ENCODE results near the gene SCAI. TPM values are rescaled to one million over a fixed set of nuclear protein-coding genes. Genes with fewer than 3 reads are reported as not detected.
"Not testable (repeated sequence)": the region's sequence is repeated elsewhere in the genome, so short reads cannot be mapped to it uniquely, and the experiment has no call there.

SCAI gene
- total RNA-seq, 6 experiments from 2014 or later, result 4.7 to 7.2 (median 5.6) TPM

- H3K27me3 Mint-ChIP-seq (ENCODE audit: insufficient read depth), result no peaks in the 10 kb centered on the region
- H3K4me1 Mint-ChIP-seq (ENCODE audit: low read depth), result peaks cover 15% of the 10 kb centered on the region
- H3K27ac Mint-ChIP-seq, result no peak overlapping the region
- H3K36me3 Mint-ChIP-seq (ENCODE audit: low read depth), result peaks cover 19% of the 10 kb centered on the region
- H3K9me3 Mint-ChIP-seq, result no peaks in the 10 kb centered on the region; the same call in none of the 2 replicates
- H3K4me3 Mint-ChIP-seq, result no peak overlapping the region
- no peak for DNase-seq
- no peak for TF ChIP-seq CTCF (IDR thresholded peaks at IDR 0.05)
Measured at GRCh38 chr9:125110464-125110863, 32.9 kb downstream of the SCAI start.

- not testable (repeated sequence) for H3K27me3 Mint-ChIP-seq (ENCODE audit: insufficient read depth); H3K4me3 Mint-ChIP-seq; H3K9me3 Mint-ChIP-seq; H3K27ac Mint-ChIP-seq; DNase-seq
- H3K4me1 Mint-ChIP-seq (ENCODE audit: low read depth), result peaks cover 21% of the 10 kb centered on the region
- H3K36me3 Mint-ChIP-seq (ENCODE audit: low read depth), result peaks cover 19% of the 10 kb centered on the region
Measured at GRCh38 chr9:125108541-125108940, 34.8 kb downstream of the SCAI start.

GRCh38 chr9:125106285-125106893, 36.9 kb downstream of the SCAI start:
- Mint-ChIP-seq H3K4me3 (no peak overlapping the region), H3K27ac (no peak overlapping the region), H3K9me3 (no peaks in the 10 kb centered on the region), H3K4me1 (ENCODE audit: low read depth) (peaks cover 11% of the 10 kb centered on the region), H3K36me3 (ENCODE audit: low read depth) (peaks cover under 1% of the 10 kb centered on the region; the same call in 1 of the 2 replicates), H3K27me3 (ENCODE audit: insufficient read depth) (no peaks in the 10 kb centered on the region)
- no peak for TF ChIP-seq CTCF (IDR thresholded peaks at IDR 0.05)
- DNase-seq, result no peak

GRCh38 chr9:125103770-125104460, 39.4 kb downstream of the SCAI start:
- no peak overlapping the region for H3K4me3 Mint-ChIP-seq
- no peak for DNase-seq

GRCh38 chr9:125103021-125103420, 40.3 kb downstream of the SCAI start:
- Mint-ChIP-seq H3K4me1 (ENCODE audit: low read depth) (peaks cover 19% of the 10 kb centered on the region), H3K27ac (no peak overlapping the region; the same call in 1 of the 2 replicates), H3K4me3 (no peak overlapping the region), H3K27me3 (ENCODE audit: insufficient read depth) (no peaks in the 10 kb centered on the region), H3K36me3 (ENCODE audit: low read depth) (no peaks in the 10 kb centered on the region), H3K9me3 (no peaks in the 10 kb centered on the region)
- no peak for DNase-seq
- TF ChIP-seq CTCF (IDR thresholded peaks at IDR 0.05), result no peak

More at GRCh38 chr9:125103770-125104460, 39.4 kb downstream of the SCAI start:
- Mint-ChIP-seq H3K4me1 (ENCODE audit: low read depth) (peaks cover 19% of the 10 kb centered on the region), H3K27ac (no peak overlapping the region), H3K9me3 (no peaks in the 10 kb centered on the region), H3K36me3 (ENCODE audit: low read depth) (no peaks in the 10 kb centered on the region), H3K27me3 (ENCODE audit: insufficient read depth) (no peaks in the 10 kb centered on the region)
- TF ChIP-seq CTCF (IDR thresholded peaks at IDR 0.05), result no peak

- Mint-ChIP-seq H3K27ac (no peak overlapping the region), H3K36me3 (ENCODE audit: low read depth) (0 out of 2 replicates have a peak, but pooled peaks cover 4% of the 10 kb centered on the region), H3K27me3 (ENCODE audit: insufficient read depth) (no peaks in the 10 kb centered on the region), H3K9me3 (peaks cover 4% of the 10 kb centered on the region; the same call in 1 of the 2 replicates), H3K4me1 (ENCODE audit: low read depth) (peaks cover 13% of the 10 kb centered on the region; the same call in 1 of the 2 replicates), H3K4me3 (no peak overlapping the region)
- DNase-seq, result no peak
- TF ChIP-seq CTCF (IDR thresholded peaks at IDR 0.05), result no peak
Measured at GRCh38 chr9:125100822-125101221, 42.5 kb downstream of the SCAI start.
